ENCODE measurements around the gene ILRUN.
"Not testable (repeated sequence)": the region's sequence is repeated elsewhere in the genome, so short reads cannot be mapped to it uniquely, and the experiment has no call there.

Gene ILRUN

GRCh38 chr6:34656378-34657036, 40.1 kb downstream of the ILRUN start:
- DNase-seq (ENCODE audit: low read depth in 1 of 2, low spot score in 1 of 2) = peak in 1 of 2 experiments; percentile 61
- Histone ChIP-seq H3K27me3 (ENCODE audit: insufficient read depth, poor library complexity, severe bottlenecking) (no peaks in the 10 kb centered on the region), H3K27ac (replicated peaks) (peak overlapping the region; percentile 57), H3K4me3 (replicated peaks; ENCODE audit: insufficient read depth, low read length) (no peak overlapping the region)
- TF ChIP-seq REST (IDR thresholded peaks at IDR 0.05; ENCODE audit: insufficient replicate concordance, low read depth) (no peak), POLR2AphosphoS5 (IDR thresholded peaks at IDR 0.05; ENCODE audit: low read depth) (no peak), GABPA (IDR thresholded peaks at IDR 0.05; ENCODE audit: low read depth) (no peak), CTCF (IDR thresholded peaks at IDR 0.05; ENCODE audit: insufficient read depth, low read length) (no peak), SPI1 (IDR thresholded peaks at IDR 0.05; ENCODE audit: borderline replicate concordance, low read depth) (no peak)

- DNase-seq (ENCODE audit: low read depth in 1 of 2, low spot score in 1 of 2); H3K27me3 ChIP-seq (ENCODE audit: insufficient read depth, poor library complexity, severe bottlenecking); H3K4me3 ChIP-seq (replicated peaks; ENCODE audit: insufficient read depth, low read length): not testable (repeated sequence)
- peak overlapping the region; percentile 57 for H3K27ac ChIP-seq (replicated peaks)
Measured at GRCh38 chr6:34655876-34656377, 40.6 kb downstream of the ILRUN start.

GRCh38 chr6:34654061-34654710, 42.4 kb downstream of the ILRUN start:
- TF ChIP-seq CTCF (IDR thresholded peaks at IDR 0.05; ENCODE audit: insufficient read depth, low read length) (no peak), REST (IDR thresholded peaks at IDR 0.05; ENCODE audit: insufficient replicate concordance, low read depth) (no peak)
- Histone ChIP-seq H3K27ac (replicated peaks) (no peak overlapping the region), H3K4me3 (replicated peaks; ENCODE audit: insufficient read depth, low read length) (no peak overlapping the region), H3K27me3 (ENCODE audit: insufficient read depth, poor library complexity, severe bottlenecking) (no peaks in the 10 kb centered on the region)
- DNase-seq (ENCODE audit: low read depth in 1 of 2, low spot score in 1 of 2) = no peak

GRCh38 chr6:34652263-34652662, 44.3 kb downstream of the ILRUN start:
- H3K27me3 ChIP-seq (ENCODE audit: insufficient read depth, poor library complexity, severe bottlenecking) = no peaks in the 10 kb centered on the region
- H3K4me3 ChIP-seq (replicated peaks; ENCODE audit: insufficient read depth, low read length) = no peak overlapping the region
- H3K27ac ChIP-seq (replicated peaks) = no peak overlapping the region
- TF ChIP-seq SPI1 (IDR thresholded peaks at IDR 0.05; ENCODE audit: borderline replicate concordance, low read depth) (no peak), POLR2AphosphoS5 (IDR thresholded peaks at IDR 0.05; ENCODE audit: low read depth) (no peak), CTCF (IDR thresholded peaks at IDR 0.05; ENCODE audit: insufficient read depth, low read length) (no peak), REST (IDR thresholded peaks at IDR 0.05; ENCODE audit: insufficient replicate concordance, low read depth) (no peak), GABPA (IDR thresholded peaks at IDR 0.05; ENCODE audit: low read depth) (no peak)
- no peak for DNase-seq (ENCODE audit: low read depth in 1 of 2, low spot score in 1 of 2)
